Measurements from ENCODE around the gene PIK3CB. TPM values are rescaled to one million over a fixed set of nuclear protein-coding genes. Genes with fewer than 3 reads are reported as not detected.

Gene PIK3CB
- total and polyA plus RNA-seq, 10 of the 15 experiments (the other 5 are each of a cell fraction or from before 2014, with no cell fraction given): 5.0 to 18.4 (median 10.4) TPM

- TF ChIP-seq SMAD5 (IDR thresholded peaks at IDR 0.05; ENCODE audit: low read depth) (no peak), MAX (IDR thresholded peaks at IDR 0.05; ENCODE audit: low read depth, low read length) (no peak)
Observed at GRCh38 chr3:138825336-138825735, 9.4 kb downstream of the PIK3CB start (continued).

DNA sequence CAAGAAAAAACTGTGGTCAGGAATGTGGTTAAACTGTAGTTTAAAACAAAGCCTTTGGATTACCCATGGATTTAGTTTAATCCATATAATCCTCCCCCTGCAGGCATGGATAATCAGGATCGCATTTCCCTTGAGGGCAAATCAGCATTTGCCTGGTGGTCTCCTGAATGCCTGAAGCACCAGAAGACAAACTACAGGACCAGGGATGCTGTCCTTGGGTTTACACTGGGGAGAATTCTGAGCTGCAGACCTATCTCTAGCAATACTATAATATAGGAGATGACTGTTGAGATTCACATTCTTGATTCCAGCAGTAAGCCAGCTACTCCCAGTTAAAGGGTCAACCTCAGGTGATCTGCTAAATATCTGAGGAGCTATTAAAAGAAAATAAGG is 10.6 kb downstream of the PIK3CB start:
- peaks cover 0 to 4% of the 10 kb centered on the region in 2 experiments; a peak in 2 of 4 replicates for H3K36me3 ChIP-seq (ENCODE audit: control insufficient read depth in 2 of 2, insufficient read depth in 2 of 2, low read length in 1 of 2)
- DNase-seq (ENCODE audit: low read depth, low spot score): no peak
- no TSS peak for BruUV-seq (replicated peaks)
- CTCF ChIA-PET: interaction anchor here (1.1 kb wide), 1 partner anchor 15 kb away, joined by 3 read pairs; no protein-coding TSS in a partner anchor
- peaks cover 2% of the 10 kb centered on the region for H3K79me2 ChIP-seq (ENCODE audit: control insufficient read depth, insufficient read depth, low read length)
- H3K27ac ChIP-seq (ENCODE audit: control insufficient read depth, insufficient read depth): no peak overlapping the region
- POLR2A ChIA-PET: no interaction called here
- H3K9ac ChIP-seq (ENCODE audit: control insufficient read depth, insufficient read depth, low read length): no peak overlapping the region
- RAD21 ChIA-PET (ENCODE audit: unreplicated experiment): interaction anchor here (0.6 to 1.8 kb wide), 2 partner anchors 91 to 250 kb away, joined by 4 to 5 read pairs; no protein-coding TSS in a partner anchor
- in situ Hi-C loops (cut with MboI): no loop called here
- ATAC-seq: no peak
- intact Hi-C loops (cut with micrococcal nuclease; ENCODE audit: unreplicated experiment): no loop called here
- H3K4me2 ChIP-seq (ENCODE audit: control insufficient read depth, insufficient read depth): no peak overlapping the region
- FAIRE-seq: no peak
- H3K4me1 ChIP-seq (ENCODE audit: control insufficient read depth, insufficient read depth, low read length): no peaks in the 10 kb centered on the region
- H2AFZ ChIP-seq (ENCODE audit: control insufficient read depth, low read depth, low read length): no peak overlapping the region
- no peaks in the 10 kb centered on the region for H3K9me3 ChIP-seq (replicated peaks; ENCODE audit: control insufficient read depth, insufficient read depth, low read length)
- 100% methylated on average over 1 of the region's 1 CpG for WGBS (ENCODE audit: insufficient coverage, insufficient replicate concordance, low lambda C conversion rate, missing lambda C conversion rate)
- no peak overlapping the region for H3K4me3 ChIP-seq
- H3K27me3 ChIP-seq (replicated peaks in 1 of 2; ENCODE audit: control insufficient read depth in 2 of 2, insufficient read depth in 2 of 2, low read length in 1 of 2): no peaks in the 10 kb centered on the region
- SMC1A ChIA-PET (ENCODE audit: uncharacterized antibody, unreplicated experiment): interaction anchor here (0.9 kb wide), 1 partner anchor 31 kb away, joined by 4 read pairs; no protein-coding TSS in a partner anchor
- H4K20me1 ChIP-seq (ENCODE audit: control insufficient read depth, insufficient read depth): peaks cover 3% of the 10 kb centered on the region; the same call in 1 of the 2 replicates
- TF ChIP-seq JUNB (IDR thresholded peaks at IDR 0.05) (no peak), CBFB (IDR thresholded peaks at IDR 0.05; ENCODE audit: low read depth) (no peak), POLR2AphosphoS5 (IDR thresholded peaks at IDR 0.05; ENCODE audit: low read length) (no peak), DPF2 (IDR thresholded peaks at IDR 0.05) (no peak), YY1 (IDR thresholded peaks at IDR 0.05; ENCODE audit: low read depth, low read length) (no peak), YBX1 (IDR thresholded peaks at IDR 0.05) (no peak)
- TF ChIP-seq, protein P1, sequence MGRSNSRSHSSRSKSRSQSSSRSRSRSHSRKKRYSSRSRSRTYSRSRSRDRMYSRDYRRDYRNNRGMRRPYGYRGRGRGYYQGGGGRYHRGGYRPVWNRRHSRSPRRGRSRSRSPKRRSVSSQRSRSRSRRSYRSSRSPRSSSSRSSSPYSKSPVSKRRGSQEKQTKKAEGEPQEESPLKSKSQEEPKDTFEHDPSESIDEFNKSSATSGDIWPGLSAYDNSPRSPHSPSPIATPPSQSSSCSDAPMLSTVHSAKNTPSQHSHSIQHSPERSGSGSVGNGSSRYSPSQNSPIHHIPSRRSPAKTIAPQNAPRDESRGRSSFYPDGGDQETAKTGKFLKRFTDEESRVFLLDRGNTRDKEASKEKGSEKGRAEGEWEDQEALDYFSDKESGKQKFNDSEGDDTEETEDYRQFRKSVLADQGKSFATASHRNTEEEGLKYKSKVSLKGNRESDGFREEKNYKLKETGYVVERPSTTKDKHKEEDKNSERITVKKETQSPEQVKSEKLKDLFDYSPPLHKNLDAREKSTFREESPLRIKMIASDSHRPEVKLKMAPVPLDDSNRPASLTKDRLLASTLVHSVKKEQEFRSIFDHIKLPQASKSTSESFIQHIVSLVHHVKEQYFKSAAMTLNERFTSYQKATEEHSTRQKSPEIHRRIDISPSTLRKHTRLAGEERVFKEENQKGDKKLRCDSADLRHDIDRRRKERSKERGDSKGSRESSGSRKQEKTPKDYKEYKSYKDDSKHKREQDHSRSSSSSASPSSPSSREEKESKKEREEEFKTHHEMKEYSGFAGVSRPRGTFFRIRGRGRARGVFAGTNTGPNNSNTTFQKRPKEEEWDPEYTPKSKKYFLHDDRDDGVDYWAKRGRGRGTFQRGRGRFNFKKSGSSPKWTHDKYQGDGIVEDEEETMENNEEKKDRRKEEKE (IDR thresholded peaks at IDR 0.05): no peak
- TF ChIP-seq, protein P2, sequence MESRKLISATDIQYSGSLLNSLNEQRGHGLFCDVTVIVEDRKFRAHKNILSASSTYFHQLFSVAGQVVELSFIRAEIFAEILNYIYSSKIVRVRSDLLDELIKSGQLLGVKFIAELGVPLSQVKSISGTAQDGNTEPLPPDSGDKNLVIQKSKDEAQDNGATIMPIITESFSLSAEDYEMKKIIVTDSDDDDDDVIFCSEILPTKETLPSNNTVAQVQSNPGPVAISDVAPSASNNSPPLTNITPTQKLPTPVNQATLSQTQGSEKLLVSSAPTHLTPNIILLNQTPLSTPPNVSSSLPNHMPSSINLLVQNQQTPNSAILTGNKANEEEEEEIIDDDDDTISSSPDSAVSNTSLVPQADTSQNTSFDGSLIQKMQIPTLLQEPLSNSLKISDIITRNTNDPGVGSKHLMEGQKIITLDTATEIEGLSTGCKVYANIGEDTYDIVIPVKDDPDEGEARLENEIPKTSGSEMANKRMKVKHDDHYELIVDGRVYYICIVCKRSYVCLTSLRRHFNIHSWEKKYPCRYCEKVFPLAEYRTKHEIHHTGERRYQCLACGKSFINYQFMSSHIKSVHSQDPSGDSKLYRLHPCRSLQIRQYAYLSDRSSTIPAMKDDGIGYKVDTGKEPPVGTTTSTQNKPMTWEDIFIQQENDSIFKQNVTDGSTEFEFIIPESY (IDR thresholded peaks at IDR 0.05): no peak
- TF ChIP-seq, protein P3, sequence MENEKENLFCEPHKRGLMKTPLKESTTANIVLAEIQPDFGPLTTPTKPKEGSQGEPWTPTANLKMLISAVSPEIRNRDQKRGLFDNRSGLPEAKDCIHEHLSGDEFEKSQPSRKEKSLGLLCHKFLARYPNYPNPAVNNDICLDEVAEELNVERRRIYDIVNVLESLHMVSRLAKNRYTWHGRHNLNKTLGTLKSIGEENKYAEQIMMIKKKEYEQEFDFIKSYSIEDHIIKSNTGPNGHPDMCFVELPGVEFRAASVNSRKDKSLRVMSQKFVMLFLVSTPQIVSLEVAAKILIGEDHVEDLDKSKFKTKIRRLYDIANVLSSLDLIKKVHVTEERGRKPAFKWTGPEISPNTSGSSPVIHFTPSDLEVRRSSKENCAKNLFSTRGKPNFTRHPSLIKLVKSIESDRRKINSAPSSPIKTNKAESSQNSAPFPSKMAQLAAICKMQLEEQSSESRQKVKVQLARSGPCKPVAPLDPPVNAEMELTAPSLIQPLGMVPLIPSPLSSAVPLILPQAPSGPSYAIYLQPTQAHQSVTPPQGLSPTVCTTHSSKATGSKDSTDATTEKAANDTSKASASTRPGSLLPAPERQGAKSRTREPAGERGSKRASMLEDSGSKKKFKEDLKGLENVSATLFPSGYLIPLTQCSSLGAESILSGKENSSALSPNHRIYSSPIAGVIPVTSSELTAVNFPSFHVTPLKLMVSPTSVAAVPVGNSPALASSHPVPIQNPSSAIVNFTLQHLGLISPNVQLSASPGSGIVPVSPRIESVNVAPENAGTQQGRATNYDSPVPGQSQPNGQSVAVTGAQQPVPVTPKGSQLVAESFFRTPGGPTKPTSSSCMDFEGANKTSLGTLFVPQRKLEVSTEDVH (IDR thresholded peaks at IDR 0.05; ENCODE audit: low read depth, partially characterized antibody): no peak
